COLO668 (cell line): ENCODE results near the gene PLAU.
"Not testable (repeated sequence)": the region's sequence is repeated elsewhere in the genome, so short reads cannot be mapped to it uniquely, and the experiment has no call there.

Experiments
- DNase-seq: peaks from one replicate; lab custom pipeline; 2025; ENCODE audit not compliant: unreplicated experiment; lab: John Stamatoyannopoulos, UW

PLAU gene

GRCh38 chr10:73919481-73919880 is 8.5 kb downstream of the PLAU start:
- DNase-seq = not testable (repeated sequence)

- DNase-seq = no peak
Measured at GRCh38 chr10:73920089-73920488, 9.2 kb downstream of the PLAU start.

GRCh38 chr10:73922007-73922863 is 11.3 kb downstream of the PLAU start:
- no peak for DNase-seq

GRCh38 chr10:73922864-73923133 is 11.9 kb downstream of the PLAU start:
- no peak for DNase-seq

- DNase-seq = no peak
Measured at GRCh38 chr10:73923935-73924598, 13.1 kb downstream of the PLAU start.

GRCh38 chr10:73924935-73925334 is 14.0 kb downstream of the PLAU start:
- no peak for DNase-seq

GRCh38 chr10:73925539-73925938 is 14.6 kb downstream of the PLAU start:
- DNase-seq = no peak

- no peak for DNase-seq
Measured at GRCh38 chr10:73926152-73926764, 15.3 kb downstream of the PLAU start.

- DNase-seq = not testable (repeated sequence)
Measured at GRCh38 chr10:73930630-73931327, 19.8 kb downstream of the PLAU start.

- peak; percentile 40 for DNase-seq
Measured at GRCh38 chr10:73931767-73932619, 21.1 kb downstream of the PLAU start.

- DNase-seq = no peak
Measured at GRCh38 chr10:73932620-73933112, 21.7 kb downstream of the PLAU start.

- no peak for DNase-seq
Measured at GRCh38 chr10:73934074-73934473, 23.1 kb downstream of the PLAU start.

GRCh38 chr10:73935895-73936294 is 25.0 kb downstream of the PLAU start:
- DNase-seq = no peak

GRCh38 chr10:73937333-73938043 is 26.6 kb downstream of the PLAU start:
- no peak for DNase-seq

- peak; percentile 57 for DNase-seq
Measured at GRCh38 chr10:73940634-73941221, 29.8 kb downstream of the PLAU start.

- no peak for DNase-seq
Measured at GRCh38 chr10:73941300-73941699, 30.4 kb downstream of the PLAU start.

- DNase-seq = no peak
Measured at GRCh38 chr10:73944356-73945100, 33.6 kb downstream of the PLAU start.

- no peak for DNase-seq
Measured at GRCh38 chr10:73946253-73947145, 35.6 kb downstream of the PLAU start.
